Esophagus squamous epithelium (tissue), 5 donors: Measurements from ENCODE around the gene KIF13A. TPM values are rescaled to one million over a fixed set of nuclear protein-coding genes. Genes with fewer than 3 reads are reported as not detected.

Experiments
- DNase-seq: peaks from one replicate; lab custom pipeline; 2025; lab: John Stamatoyannopoulos, UW
- H3K27ac ChIP-seq, 4 donors: fragments of 200-600 bp; sonication (generic); one replicate each; pipeline ENCODE4 v1.5.1; 2016 to 2019; ENCODE audit warnings: mild to moderate bottlenecking in 1 of 4
- H3K27me3 ChIP-seq, 4 donors: fragments of 200-600 bp; sonication (generic); 1 replicate in 3 of 4; 2 replicates in 1 of 4; pipeline versions ENCODE4 v1.5.1 to v1.6.0; 2017 to 2021; ENCODE audit warnings: antibody characterized with exemption in 1 of 4
- H3K36me3 ChIP-seq, 3 donors: fragments of 200-600 bp; sonication (generic); one replicate each; pipeline ENCODE4 v1.5.1; 2016 to 2019
- H3K4me1 ChIP-seq, 3 donors: fragments of 200-600 bp; sonication (generic); one replicate each; pipeline ENCODE4 v1.5.1; 2017 to 2019
- H3K4me3 ChIP-seq, 4 donors: fragments of 200-600 bp; sonication (generic); 1 replicate in 3 of 4; 2 replicates in 1 of 4; pipeline ENCODE4 v1.5.1; 2016 to 2019; ENCODE audit warnings: mild to moderate bottlenecking in 2 of 4, moderate library complexity in 1 of 4
- H3K9me3 ChIP-seq, 3 donors: fragments of 200-600 bp; sonication (generic); one replicate each; pipeline ENCODE4 v1.5.1; 2016 to 2019
- POLR2A ChIP-seq, 4 donors: fragments of 450-650 bp; IDR thresholded peaks; one replicate each; pipeline ENCODE4 v1.6.1; 2017; ENCODE audit warnings: antibody characterized with exemption in 4 of 4, mild to moderate bottlenecking in 4 of 4, moderate library complexity in 3 of 4
- WGBS, 2 donors: methylation state at CpG; one replicate each; pipeline ENCODE4 v1.1.5; 2018; 5-methylcytosine and 5-hydroxymethylcytosine counted together
- intact Hi-C: fragments of 100-400 bp; cut with DNase I; formaldehyde crosslinking; loops from one replicate; pipeline ENCODE4 v1.15.0; 2022
- total RNA-seq, 4 donors: library from RNA; depleted of rRNA; stranded (reverse); fragments of >200 nt; gene quantifications; one replicate each; pipeline ENCODE4 v1.1.0, GENCODE V29; 2016
- TF ChIP-seq, protein P1 (sequence below), 6 experiments: fragments of 450-650 bp in 4 of 6; fragments of 200-600 bp in 2 of 6; sonication (generic) in 2 of 6; IDR thresholded peaks; one replicate each; pipeline ENCODE4 v1.5.1; 2016 to 2019; ENCODE audit warnings: antibody characterized with exemption in 6 of 6, mild to moderate bottlenecking in 4 of 6, moderate library complexity in 4 of 6
- donor health status: DM: yes; HTN: yes; CAD: no.

The KIF13A gene
- total RNA-seq, 4 donors from 2014 or later: 18.7 to 34.5 (median 25.0) TPM

DNA sequence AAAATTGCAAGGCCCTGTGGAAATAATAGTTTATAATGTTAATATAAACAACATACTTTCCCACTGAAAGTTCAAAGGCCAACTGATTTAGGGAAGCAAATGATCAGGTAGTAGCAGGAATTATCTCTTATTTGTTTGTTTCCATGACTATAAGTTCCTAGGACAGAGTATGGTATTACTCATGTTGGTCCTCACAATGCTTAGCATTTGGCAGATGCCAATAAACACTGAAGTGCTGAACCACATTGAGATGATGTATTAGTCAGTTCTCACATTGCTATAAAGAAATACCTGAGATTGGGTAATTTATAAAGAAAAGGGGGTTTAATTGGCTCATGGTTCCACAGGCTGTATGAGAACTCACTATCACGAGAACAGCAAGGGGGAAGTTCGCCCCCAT is 151.1 kb downstream of the KIF13A start:
- WGBS, 2 donors: 95 to 100% methylated on average over 2 of the region's 2 CpGs
- no peak overlapping the region for H3K27ac ChIP-seq
- intact Hi-C loops: loop anchor here (10.0 kb wide), 1 partner anchor 289 kb away; the partner anchor contains the start of gene NHLRC1

DNA sequence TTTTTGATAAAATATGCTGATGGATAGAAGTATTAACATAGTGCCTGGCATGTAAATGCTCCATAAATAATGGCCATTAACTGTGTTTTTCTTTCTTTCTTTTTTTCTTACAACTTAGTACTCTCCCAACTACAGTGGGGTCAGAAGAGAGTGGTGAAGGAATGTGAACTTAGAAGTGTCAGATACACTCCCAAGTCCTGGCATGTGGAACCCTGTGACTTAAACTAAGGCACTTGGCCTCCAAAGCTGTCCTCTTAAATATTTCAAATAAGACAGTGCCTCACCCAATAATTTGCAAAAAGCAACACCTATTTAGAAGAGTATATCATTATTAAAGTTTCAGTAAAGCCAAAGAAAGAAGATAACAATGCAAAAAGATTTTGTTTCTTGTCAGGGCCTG is 151.7 kb downstream of the KIF13A start:
- Histone ChIP-seq H3K36me3 (peaks cover 5 to 43% (median 6%) of the 10 kb centered on the region in 3 donors), H3K9me3 (no peaks in the 10 kb centered on the region), H3K27me3 (no peaks in the 10 kb centered on the region), H3K4me3 (no peak overlapping the region), H3K27ac (no peak overlapping the region), H3K4me1 (peaks cover 0 to 6% (median 0%) of the 10 kb centered on the region in 3 donors)
- intact Hi-C loops: loop anchor here (10.0 kb wide), 1 partner anchor 289 kb away; the partner anchor contains the start of gene NHLRC1
- DNase-seq: no peak
- TF ChIP-seq, protein P1, sequence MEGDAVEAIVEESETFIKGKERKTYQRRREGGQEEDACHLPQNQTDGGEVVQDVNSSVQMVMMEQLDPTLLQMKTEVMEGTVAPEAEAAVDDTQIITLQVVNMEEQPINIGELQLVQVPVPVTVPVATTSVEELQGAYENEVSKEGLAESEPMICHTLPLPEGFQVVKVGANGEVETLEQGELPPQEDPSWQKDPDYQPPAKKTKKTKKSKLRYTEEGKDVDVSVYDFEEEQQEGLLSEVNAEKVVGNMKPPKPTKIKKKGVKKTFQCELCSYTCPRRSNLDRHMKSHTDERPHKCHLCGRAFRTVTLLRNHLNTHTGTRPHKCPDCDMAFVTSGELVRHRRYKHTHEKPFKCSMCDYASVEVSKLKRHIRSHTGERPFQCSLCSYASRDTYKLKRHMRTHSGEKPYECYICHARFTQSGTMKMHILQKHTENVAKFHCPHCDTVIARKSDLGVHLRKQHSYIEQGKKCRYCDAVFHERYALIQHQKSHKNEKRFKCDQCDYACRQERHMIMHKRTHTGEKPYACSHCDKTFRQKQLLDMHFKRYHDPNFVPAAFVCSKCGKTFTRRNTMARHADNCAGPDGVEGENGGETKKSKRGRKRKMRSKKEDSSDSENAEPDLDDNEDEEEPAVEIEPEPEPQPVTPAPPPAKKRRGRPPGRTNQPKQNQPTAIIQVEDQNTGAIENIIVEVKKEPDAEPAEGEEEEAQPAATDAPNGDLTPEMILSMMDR (IDR thresholded peaks at IDR 0.05): no peak
- TF ChIP-seq POLR2A (IDR thresholded peaks at IDR 0.05): no peak

More for the DNA sequence above, 151.1 kb downstream of the KIF13A start:
- DNase-seq: no peak
- H3K36me3 ChIP-seq: peaks cover 5 to 38% (median 6%) of the 10 kb centered on the region in 3 donors
- no peaks in the 10 kb centered on the region for H3K9me3 ChIP-seq
- no peaks in the 10 kb centered on the region for H3K27me3 ChIP-seq
- H3K4me3 ChIP-seq: no peak overlapping the region
- H3K4me1 ChIP-seq: peaks cover 0 to 3% (median 0%) of the 10 kb centered on the region in 3 donors
- TF ChIP-seq, protein P1 (IDR thresholded peaks at IDR 0.05): no peak

DNA sequence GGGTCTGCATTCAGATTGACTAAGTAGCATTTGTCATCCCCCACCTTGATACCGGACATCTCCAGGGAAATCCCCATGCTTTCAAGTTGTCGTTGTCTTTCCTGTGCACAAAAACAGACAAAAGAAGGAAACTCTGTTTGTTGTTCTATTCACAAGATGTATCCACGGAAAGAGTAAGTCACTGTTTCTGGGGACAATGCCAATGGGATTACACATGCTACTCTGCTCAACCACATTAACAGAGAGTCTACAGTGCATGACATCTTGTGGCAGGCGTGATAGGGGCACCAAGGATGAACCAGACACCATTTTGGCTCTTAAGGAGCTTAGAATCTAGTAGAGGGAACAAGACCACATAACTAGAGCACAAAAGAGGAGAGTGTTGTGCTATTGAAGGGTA is 156.3 kb downstream of the KIF13A start:
- Histone ChIP-seq H3K4me3 (no peak overlapping the region), H3K9me3 (no peaks in the 10 kb centered on the region), H3K27me3 (no peaks in the 10 kb centered on the region), H3K27ac (no peak overlapping the region), H3K36me3 (peaks cover 0 to 74% (median 5%) of the 10 kb centered on the region in 3 donors), H3K4me1 (peaks cover 0 to 6% (median 0%) of the 10 kb centered on the region in 3 donors)
- no peak for DNase-seq
- 27 to 30% methylated on average over 4 of the region's 4 CpGs for WGBS, 2 donors
- intact Hi-C loops: loop anchor here (10.0 kb wide), 1 partner anchor 294 kb away; the partner anchor contains the start of gene NHLRC1
- TF ChIP-seq, protein P1 (IDR thresholded peaks at IDR 0.05): no peak
- no peak for TF ChIP-seq POLR2A (IDR thresholded peaks at IDR 0.05)

DNA sequence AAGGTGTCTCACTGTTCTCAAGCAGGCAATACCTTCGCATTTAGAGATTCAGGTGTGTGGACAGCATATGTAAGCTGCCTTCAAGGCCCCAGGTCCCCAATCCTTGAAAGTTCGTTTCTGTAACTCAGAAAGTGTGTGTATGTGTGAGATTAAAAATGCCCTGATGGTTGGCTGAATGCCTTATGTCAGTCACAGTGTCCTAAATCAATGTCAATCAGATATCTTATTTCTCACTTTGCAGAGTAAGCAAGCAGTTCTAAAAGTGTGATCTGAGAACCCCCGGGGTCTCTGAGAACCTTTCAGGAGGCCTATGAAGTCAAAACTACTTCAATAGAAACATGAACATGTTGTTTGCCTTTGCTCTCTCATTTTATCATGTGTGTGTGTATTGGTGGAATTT is 157.5 kb downstream of the KIF13A start:
- DNase-seq: no peak
- H3K27ac ChIP-seq: no peak overlapping the region
- H3K4me3 ChIP-seq: no peak overlapping the region
- no peak for TF ChIP-seq POLR2A (IDR thresholded peaks at IDR 0.05)
- TF ChIP-seq, protein P1 (IDR thresholded peaks at IDR 0.05): no peak
- H3K27me3 ChIP-seq: no peaks in the 10 kb centered on the region
- peaks cover 0 to 6% (median 0%) of the 10 kb centered on the region in 3 donors for H3K4me1 ChIP-seq
- WGBS, 2 donors: 77 to 84% methylated on average over 3 of the region's 3 CpGs
- H3K36me3 ChIP-seq: peaks cover 0 to 84% (median 5%) of the 10 kb centered on the region in 3 donors
- intact Hi-C loops: loop anchor here (10.0 kb wide), 1 partner anchor 295 kb away; the partner anchor contains the start of gene NHLRC1
- no peaks in the 10 kb centered on the region for H3K9me3 ChIP-seq

DNA sequence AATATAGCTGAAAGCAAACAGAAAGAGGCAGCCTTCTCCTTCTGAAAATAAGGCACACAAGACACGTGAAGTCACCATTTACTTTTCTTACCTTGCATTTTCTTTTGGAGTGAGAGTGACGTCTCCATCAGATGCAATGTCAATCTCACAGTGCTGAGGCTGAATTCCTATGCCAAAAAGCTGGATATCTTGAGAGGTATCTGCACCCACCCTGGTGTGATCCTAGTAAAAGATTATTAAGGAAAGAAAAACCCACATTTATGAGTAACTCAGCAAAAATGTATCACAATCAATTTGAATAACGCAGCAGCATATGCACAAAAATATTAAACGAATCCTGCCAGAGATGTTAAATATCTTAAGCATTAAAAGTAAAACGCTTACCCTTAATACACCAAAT is 159.3 kb downstream of the KIF13A start:
- no peaks in the 10 kb centered on the region for H3K9me3 ChIP-seq
- WGBS, 2 donors: 88 to 95% methylated on average over 5 of the region's 5 CpGs
- intact Hi-C loops: no loop called here
- no peak overlapping the region for H3K4me3 ChIP-seq
- peaks cover 0 to 6% (median 0%) of the 10 kb centered on the region in 3 donors for H3K4me1 ChIP-seq
- no peak for TF ChIP-seq POLR2A (IDR thresholded peaks at IDR 0.05)
- TF ChIP-seq, protein P1 (IDR thresholded peaks at IDR 0.05): no peak
- DNase-seq: no peak
- peaks cover 0 to 91% (median 5%) of the 10 kb centered on the region in 3 donors for H3K36me3 ChIP-seq
- H3K27ac ChIP-seq: no peak overlapping the region
- H3K27me3 ChIP-seq: no peaks in the 10 kb centered on the region
